GM19025 (cell line): ENCODE results near the gene ANKRD26.

Experiments
- ATAC-seq: cut with Tn5 transposase; IDR thresholded peaks from one replicate; pipeline ENCODE4 v1.9.1; 2021; ENCODE audit warnings: mild to moderate bottlenecking, low read depth, moderate library complexity; ENCODE audit not compliant: unreplicated experiment

ANKRD26 gene

DNA sequence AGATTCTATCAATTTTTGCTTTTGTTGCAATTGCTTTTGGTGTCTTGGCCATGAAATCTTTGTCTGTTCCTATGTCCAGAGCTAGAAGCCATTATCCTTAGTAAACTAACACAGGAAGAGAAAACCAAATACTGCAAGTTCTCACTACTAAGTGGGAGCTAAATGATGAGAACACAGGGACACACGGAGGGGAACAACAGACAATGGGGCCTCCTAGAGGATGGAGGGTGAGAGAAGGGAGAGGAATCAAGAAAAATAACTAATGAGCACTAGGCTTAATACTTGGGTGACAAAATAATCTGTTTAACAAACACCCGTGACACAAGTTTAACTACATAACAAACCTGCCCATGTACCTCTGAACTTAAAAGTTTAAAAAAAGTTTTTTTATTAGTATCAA, 78.2 kb downstream of the ANKRD26 start:
- no peak for ATAC-seq

DNA sequence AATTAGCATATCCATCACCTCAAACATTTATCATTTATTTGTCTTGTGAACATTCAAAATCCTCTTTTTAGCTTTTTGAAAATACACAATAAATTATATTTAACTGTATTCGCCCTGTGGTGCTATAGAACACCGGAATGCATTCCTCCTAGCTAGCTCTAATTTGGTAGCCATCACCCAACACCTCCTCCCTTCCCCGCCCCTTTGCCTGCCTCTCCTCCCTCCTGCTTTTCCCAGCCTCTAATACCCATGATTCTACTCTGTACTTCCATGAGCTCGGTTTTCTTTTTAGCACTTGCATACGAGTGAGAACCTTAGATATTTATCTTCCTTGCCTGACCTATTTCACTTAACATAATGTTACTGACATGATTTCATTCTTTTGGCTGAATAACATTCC, 80.1 kb downstream of the ANKRD26 start:
- no peak for ATAC-seq

DNA sequence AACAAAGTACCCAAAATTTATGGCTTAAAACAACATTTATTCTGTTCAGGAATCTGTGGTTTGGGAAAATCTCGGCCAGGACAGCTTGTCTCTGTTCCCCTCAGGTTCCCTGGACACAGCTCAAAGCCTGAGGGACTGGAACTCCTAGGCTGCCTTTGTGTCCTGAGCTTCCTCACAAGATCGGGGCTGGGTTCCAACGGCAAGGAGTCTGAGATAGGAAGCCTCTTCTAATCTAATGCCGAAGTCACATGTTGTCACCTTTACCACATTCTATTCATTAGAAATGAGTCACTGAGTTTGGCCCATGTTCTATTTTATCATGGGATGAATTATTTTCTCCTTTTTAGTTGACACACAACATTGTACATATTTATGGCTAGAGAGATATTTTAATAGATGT, 80.5 kb downstream of the ANKRD26 start:
- ATAC-seq: no peak

DNA sequence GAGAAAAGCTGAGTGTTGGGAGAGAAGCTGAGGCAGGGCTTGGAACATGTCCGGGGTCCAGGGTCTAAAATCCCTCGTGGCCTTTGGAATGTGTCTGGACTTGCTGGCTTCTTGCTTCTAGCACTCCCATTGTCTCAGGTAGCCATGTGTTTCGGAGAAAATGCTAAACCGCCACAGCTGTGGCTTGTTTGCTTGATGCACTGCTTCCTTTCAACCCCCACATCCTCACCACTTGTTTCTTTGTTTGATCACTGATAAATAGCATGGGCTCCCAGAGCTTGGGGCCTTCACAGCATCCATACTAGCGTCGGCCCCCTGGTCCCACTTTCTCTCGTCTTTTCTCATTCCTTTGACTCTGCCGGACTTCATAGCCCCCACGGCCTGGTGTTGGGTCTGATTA, 102.7 kb downstream of the ANKRD26 start:
- ATAC-seq: no peak

DNA sequence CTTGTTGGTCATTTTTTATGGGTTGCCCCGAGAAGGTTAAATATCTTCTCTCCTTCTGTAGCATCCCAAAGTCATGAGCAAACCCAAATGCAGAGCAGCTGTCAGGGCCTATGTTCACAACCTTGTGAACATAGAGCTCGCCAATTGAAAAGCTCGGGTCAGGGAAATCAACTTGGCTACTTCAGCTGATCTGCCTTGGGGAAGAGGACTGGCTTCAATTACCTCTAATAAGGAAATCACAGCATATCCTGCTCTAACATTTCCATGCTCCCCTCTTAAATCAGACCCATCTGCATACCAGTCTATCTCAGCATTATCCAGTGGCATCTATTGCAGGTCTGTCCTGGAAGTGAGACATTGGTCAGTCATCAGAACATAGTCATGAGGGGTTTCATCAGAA, 105.6 kb downstream of the ANKRD26 start:
- ATAC-seq: no peak

DNA sequence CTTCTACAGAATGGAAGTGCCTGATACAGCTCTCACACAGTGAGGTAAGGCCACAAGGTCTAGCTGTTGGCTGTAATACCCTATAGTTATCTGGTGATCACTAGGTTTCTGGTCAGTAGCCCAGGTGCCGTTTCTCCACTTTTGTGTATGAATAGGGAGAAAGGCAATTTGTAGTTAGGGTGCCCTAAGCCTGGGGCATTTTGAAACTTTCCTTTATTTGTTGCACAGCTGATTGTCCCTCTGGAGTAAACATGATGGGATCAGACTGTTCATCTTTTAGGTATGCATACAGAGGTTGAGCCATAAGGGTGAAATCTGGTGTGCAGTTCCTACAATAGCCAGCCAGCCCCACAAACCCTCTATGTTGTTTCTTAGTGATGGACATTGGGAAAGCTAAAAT, 112.4 kb downstream of the ANKRD26 start:
- ATAC-seq: no peak

DNA sequence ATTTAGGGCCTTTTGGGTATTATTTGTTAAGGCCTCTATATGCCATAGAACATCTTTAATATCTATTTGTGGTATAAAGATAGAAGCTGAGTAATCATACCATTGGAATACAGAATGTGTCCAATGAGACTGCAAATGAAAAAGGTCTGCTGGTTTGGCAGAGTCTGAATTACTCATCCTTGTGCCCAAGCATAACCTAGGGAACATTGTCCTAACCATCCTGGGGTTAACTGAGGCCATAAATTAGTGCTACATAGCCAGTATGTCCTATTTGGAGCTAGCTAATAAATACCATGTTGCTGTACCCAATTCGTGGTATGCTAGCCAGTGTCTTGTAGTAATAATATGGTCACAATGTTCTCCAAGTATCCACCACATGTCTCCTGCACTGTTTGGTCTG, 117.1 kb downstream of the ANKRD26 start:
- no peak for ATAC-seq

DNA sequence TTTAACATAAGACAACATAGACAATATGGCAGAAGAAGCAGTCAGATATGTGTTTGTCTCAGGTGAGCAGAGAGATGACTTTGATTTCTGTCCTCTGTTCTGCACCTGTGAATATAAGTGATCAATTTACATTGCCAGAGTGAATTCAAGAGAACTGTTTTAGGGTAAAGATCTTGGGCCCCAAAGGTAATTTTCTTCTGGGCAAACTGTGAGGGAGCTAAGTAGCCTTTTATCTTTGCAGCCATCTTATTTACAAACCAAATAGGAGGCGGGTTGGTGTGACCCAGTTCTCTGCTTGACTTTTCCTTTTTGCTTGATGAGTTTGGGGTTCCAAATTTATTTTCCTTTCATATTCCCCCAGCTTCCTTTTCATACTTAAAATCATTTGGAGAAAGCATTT, 118.2 kb downstream of the ANKRD26 start:
- no peak for ATAC-seq

DNA sequence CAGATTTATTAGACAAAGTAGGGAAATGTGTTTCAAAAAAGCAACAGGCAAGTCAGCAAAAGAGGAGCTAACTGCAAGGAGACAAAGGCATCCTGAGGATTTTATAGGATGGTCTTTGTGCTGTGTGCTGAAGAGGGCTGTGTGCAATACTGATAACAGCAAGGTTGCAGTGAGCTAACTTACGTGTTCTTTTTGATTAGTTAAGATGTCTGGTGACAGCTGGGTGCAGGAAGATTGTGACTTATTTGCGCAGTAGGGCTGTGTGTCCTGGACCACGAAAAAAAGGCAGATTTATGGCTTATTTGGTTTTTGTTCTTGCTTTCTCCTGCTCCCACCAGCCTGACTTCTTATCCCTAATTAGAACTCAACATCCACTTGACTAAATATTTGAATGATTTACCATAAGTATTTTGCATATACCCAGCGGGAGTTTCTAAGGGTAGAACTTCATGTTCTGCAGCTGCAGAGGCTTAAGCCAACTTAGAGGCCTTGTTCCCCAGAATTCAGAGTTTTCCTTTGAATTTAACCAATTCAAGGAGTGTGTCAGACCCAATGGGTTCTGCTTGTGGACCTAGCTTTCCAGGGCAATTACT, 119.0 kb downstream of the ANKRD26 start:
- no peak for ATAC-seq

DNA sequence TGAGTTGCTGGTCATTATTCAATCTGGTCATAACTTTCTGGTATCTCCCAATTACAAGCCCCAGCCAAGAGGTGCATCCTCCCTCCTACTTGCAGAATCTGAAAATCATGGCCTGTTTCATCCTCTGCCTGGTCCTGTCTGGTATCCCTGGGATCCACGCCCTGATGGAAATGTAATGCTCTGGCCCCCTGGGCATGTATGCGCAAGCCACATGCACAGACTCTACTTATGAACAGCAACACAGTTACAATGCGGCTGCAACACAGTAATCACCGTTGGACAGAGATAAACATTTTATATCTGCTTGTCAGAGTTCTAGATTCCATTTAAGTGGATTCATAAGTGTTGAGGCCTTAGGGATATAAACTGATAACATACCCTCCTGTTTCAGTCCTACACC, 121.8 kb downstream of the ANKRD26 start:
- ATAC-seq: no peak

DNA sequence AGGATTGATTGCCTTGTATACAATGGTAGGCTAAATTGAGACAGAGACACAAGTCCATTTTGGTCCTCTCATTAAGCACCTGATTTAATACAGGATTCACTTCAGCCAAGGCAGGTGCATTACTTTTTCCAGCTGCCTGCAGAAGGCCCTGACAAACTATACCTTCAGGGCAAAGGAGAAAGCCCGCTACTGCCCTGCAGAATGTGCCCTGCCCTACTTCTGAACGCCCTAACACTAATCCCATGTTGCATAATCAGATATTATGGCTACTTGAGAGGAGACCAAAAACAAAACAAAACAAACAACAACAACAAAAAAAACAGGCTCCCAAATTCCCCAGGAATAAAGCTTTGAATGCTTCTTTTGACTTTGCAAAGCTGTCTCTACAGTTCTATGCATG, 122.7 kb downstream of the ANKRD26 start:
- no peak for ATAC-seq

DNA sequence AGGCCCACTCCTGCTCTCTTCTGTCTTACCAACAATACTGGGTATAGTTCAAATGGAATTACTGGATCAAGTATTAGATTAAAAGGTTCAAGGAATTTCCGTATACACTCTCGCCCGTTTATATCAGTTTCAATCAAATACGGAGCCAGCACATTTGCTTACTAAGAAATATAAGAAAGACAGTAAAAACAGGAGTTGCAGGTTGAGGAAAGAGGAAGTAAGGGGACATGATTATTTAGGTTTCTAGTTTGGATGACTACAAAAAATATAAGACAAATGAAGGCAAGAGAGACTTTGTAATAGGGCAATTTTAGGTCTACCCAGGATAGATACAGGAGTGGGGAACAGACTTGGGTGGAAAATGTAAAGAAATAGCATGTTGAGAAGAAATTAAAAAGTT, 129.6 kb downstream of the ANKRD26 start:
- no peak for ATAC-seq

DNA sequence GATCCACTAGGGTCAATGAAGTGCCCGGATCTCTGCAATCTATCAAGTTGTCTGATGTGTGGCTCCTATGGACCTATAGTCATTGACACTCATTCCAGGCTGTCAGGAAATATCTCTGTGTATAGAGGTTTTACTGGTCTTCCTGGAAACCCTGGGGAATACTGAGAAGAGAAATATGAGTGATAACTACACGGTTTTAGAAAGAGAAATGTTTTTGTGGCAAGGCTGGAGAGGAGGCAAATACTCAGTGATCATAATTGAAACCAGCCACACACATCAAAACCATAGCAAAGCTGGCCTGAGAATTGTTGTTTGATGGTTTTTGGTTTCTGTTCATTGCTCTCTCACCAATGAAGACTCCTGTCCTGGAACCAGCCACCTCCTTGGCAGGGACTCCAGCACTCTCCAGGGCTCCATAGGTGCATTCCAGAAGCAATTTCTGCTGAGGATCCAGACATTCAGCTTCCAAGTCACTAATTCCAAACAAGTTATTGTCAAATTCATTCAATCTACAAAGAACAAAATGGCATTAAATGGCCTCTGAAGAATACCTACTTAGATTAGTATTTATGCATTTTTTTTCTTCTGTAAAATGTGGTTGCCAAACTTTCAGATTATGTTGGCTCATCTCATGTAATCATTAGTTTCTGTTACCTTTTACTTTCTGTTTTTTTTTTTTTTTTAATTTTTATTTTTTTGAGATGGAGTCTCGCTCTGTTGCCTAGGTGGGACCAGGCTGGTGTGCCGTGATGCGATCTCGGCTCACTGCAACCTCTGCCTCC, 131.0 kb downstream of the ANKRD26 start:
- ATAC-seq: peak; percentile 78

DNA sequence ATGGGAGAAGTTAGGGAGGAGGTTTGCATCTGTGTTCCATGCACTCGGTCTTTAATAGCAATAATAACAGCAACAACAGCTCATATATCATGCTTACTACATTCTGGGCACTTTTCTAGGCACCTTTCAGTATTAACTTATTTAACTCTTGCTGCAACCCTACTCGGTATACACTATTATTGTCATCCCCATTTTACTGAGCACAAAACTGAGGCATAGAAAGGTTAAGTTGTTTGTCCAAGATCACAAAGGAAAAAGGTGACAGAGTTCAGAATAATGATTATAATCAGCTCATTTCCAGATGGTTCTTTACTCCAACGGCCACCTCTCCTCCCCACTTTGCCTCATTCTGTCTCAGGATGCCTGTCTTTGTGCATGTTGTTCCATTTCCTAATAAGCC, 137.5 kb downstream of the ANKRD26 start:
- ATAC-seq: no peak

DNA sequence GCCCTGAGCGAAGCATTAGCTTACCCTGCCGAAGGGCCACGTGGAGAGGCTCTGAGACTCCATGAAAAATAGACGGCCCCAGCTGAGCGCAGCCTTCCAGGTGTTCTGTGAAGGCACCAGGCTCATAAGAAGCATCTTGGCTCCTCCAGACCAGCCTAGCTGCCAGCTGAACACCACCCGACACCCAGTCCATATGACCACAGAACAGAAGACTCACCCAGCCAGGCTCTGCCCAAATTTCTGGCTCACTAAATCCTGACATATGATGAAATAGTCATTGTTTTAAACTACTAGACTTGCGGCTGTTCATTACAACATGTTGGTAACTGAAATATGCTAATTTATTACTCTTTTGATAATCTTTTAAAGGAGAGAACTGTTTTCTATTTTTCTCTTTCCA, 140.0 kb downstream of the ANKRD26 start:
- ATAC-seq: no peak

DNA sequence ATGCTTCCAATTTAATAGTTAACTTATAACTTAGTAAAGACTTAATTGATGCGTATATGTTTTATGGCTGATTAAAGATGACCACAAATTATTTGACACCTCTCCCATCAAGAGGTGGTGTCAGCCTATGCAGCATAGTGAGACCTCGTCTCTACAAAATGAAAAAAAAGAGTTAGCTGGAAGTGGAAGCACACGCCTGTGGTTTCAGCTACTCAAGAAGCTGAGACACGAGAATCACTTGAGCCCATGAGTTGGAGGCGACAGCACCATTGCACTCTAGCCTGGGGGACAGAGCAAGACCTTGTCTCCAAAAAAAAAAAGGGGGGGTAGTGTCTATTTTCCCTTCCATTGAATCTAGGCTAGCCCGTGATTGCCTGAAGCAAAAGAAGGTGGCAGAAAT, 140.5 kb downstream of the ANKRD26 start:
- ATAC-seq: no peak
